Activated CD4-positive, alpha-beta T cell treated with anti-CD3 and anti-CD28 coated beads, Interleukin-2, amount 50 U/mL, for 24 hours (primary cell): ENCODE data around the gene FXYD5.

Experiments used
- DNase-seq, 2 donors: peaks; one replicate each; pipeline ENCODE4 v3.0.0-alpha.2; 2020; ENCODE audit warnings: low read depth in 1 of 2, low spot score in 1 of 2

FXYD5 gene

GRCh38 chr19:35155981-35156672, 1.6 kb downstream of the FXYD5 start:
- DNase-seq, result no peak

- DNase-seq, result no peak
These were observed 2.1 kb downstream of the FXYD5 start for GRCh38 chr19:35156673-35157014.

GRCh38 chr19:35157431-35157830, 2.9 kb downstream of the FXYD5 start:
- DNase-seq, result no peak

GRCh38 chr19:35159606-35160005, 5.1 kb downstream of the FXYD5 start:
- DNase-seq, result no peak

- no peak for DNase-seq
These were observed 6.3 kb downstream of the FXYD5 start for GRCh38 chr19:35160629-35161433.

- DNase-seq, result no peak
These were observed 6.9 kb downstream of the FXYD5 start for GRCh38 chr19:35161434-35161743.

- DNase-seq, result no peak
These were observed 8.2 kb downstream of the FXYD5 start for GRCh38 chr19:35162471-35163326.

- no peak for DNase-seq
These were observed 9.9 kb downstream of the FXYD5 start for GRCh38 chr19:35164418-35164817.

- no peak for DNase-seq
These were observed 10.9 kb downstream of the FXYD5 start for GRCh38 chr19:35165200-35166058.

- no peak for DNase-seq
These were observed 11.8 kb downstream of the FXYD5 start for GRCh38 chr19:35166100-35167063.

GRCh38 chr19:35167251-35168119, 12.9 kb downstream of the FXYD5 start:
- no peak for DNase-seq

GRCh38 chr19:35168196-35168595, 13.7 kb downstream of the FXYD5 start:
- no peak for DNase-seq

- DNase-seq, result no peak
These were observed 14.9 kb downstream of the FXYD5 start for GRCh38 chr19:35169221-35169995.

GRCh38 chr19:35170359-35171061, 16.0 kb downstream of the FXYD5 start:
- no peak for DNase-seq

- DNase-seq, result no peak
These were observed 17.2 kb downstream of the FXYD5 start for GRCh38 chr19:35171730-35172129.

- no peak for DNase-seq
These were observed 19.7 kb downstream of the FXYD5 start for GRCh38 chr19:35174226-35174625.

GRCh38 chr19:35176181-35176570, 21.6 kb downstream of the FXYD5 start:
- DNase-seq, result no peak
